Keratinocyte (primary cell): ENCODE measurements around the gene PARD3B. TPM values are rescaled to one million over a fixed set of nuclear protein-coding genes. Genes with fewer than 3 reads are reported as not detected.

Experiments used
- DNase-seq: peaks from one replicate; pipeline ENCODE4 v3.0.0-alpha.2; 2011; ENCODE audit warnings: low read depth, missing footprints, low spot score
- FAIRE-seq: peaks from 2 replicates; lab custom pipeline; 2011; peaks lifted over from hg19 to GRCh38; lab: Jason Lieb, UNC
- H2AFZ ChIP-seq: 2 replicates; pipeline ENCODE4 v1.6.0; 2012; ENCODE audit warnings: low read length, control low read depth, inconsistent platforms; ENCODE audit not compliant: control insufficient read depth
- H3K27ac ChIP-seq: 2 replicates; pipeline ENCODE4 v1.5.1; 2011; ENCODE audit warnings: low read length; ENCODE audit not compliant: control insufficient read depth, insufficient read depth
- H3K27me3 ChIP-seq: 3 replicates; pipeline ENCODE4 v1.6.0; 2011; ENCODE audit warnings: low read length; ENCODE audit not compliant: control insufficient read depth, insufficient read depth; ENCODE audit errors: extremely low read depth
- H3K36me3 ChIP-seq, 2 experiments: 2 replicates in 1 of 2; 3 replicates in 1 of 2; pipeline ENCODE4 v1.5.1; 2011; ENCODE audit warnings: low read length in 2 of 2, mild to moderate bottlenecking in 1 of 2; ENCODE audit not compliant: control insufficient read depth in 2 of 2, insufficient read depth in 2 of 2; ENCODE audit errors: extremely low read depth in 1 of 2
- H3K4me1 ChIP-seq: 3 replicates; pipeline ENCODE4 v1.5.1; 2011; ENCODE audit warnings: low read length; ENCODE audit not compliant: control insufficient read depth, insufficient read depth; ENCODE audit errors: extremely low read depth
- H3K4me2 ChIP-seq: 3 replicates; pipeline ENCODE4 v1.6.0; 2011; ENCODE audit warnings: low read depth, low read length; ENCODE audit not compliant: control insufficient read depth, insufficient read depth; ENCODE audit errors: extremely low read depth
- H3K4me3 ChIP-seq, 3 experiments: fragments of 200-600 bp in 1 of 3; sonication (generic) in 1 of 3; 2 replicates in 2 of 3; 3 replicates in 1 of 3; pipeline ENCODE4 v1.5.1; 2011 to 2016; ENCODE audit warnings: low read length in 3 of 3, mild to moderate bottlenecking in 3 of 3, control low read depth in 2 of 3, inconsistent platforms in 1 of 3, low read depth in 1 of 3, mixed read lengths in 1 of 3, mixed run types in 1 of 3, moderate library complexity in 1 of 3; ENCODE audit not compliant: control insufficient read depth in 2 of 3, insufficient read depth in 2 of 3; ENCODE audit errors: extremely low read depth in 1 of 3
- H3K79me2 ChIP-seq: 2 replicates; pipeline ENCODE4 v1.6.0; 2012; ENCODE audit warnings: low read length; ENCODE audit not compliant: control insufficient read depth, insufficient read depth
- H3K9ac ChIP-seq: 3 replicates; pipeline ENCODE4 v1.6.0; 2011; ENCODE audit warnings: low read length; ENCODE audit not compliant: control insufficient read depth, insufficient read depth; ENCODE audit errors: extremely low read depth
- H3K9me1 ChIP-seq: 3 replicates; pipeline ENCODE4 v1.6.0; 2011; ENCODE audit warnings: low read length; ENCODE audit not compliant: control insufficient read depth, insufficient read depth; ENCODE audit errors: extremely low read depth
- H3K9me3 ChIP-seq: 2 replicates; pipeline ENCODE4 v1.5.1; 2012; ENCODE audit warnings: low read depth, low read length; ENCODE audit not compliant: control insufficient read depth
- H4K20me1 ChIP-seq: 3 replicates; pipeline ENCODE4 v1.6.0; 2011; ENCODE audit warnings: low read length; ENCODE audit not compliant: control insufficient read depth, insufficient read depth; ENCODE audit errors: extremely low read depth
- EZH2 ChIP-seq: IDR thresholded peaks from one replicate; pipeline ENCODE4 v1.6.1; 2012; ENCODE audit warnings: inconsistent platforms, mild to moderate bottlenecking, low read length, moderate library complexity
- dilution Hi-C: fragments of 300-500 bp; cut with MboI; formaldehyde crosslinking; loops from one replicate; pipeline ENCODE4 v1.7.0; 2020; ENCODE audit warnings: low sequenced_read_pairs; ENCODE audit not compliant: extremely low pct_ligation_motif_present
- polyA plus RNA-seq, 5 experiments: library from polyadenylated mRNA; depleted of rRNA in 3 of 5; stranded (reverse) in 3 of 5; stranded (forward) in 1 of 5; unstranded in 1 of 5; fragments of >200 nt; gene quantifications; 1 replicate in 1 of 5; 2 replicates in 3 of 5; 3 replicates in 1 of 5; pipeline versions ENCODE4 v1.2.1 to v1.2.3, GENCODE V29; 2011 to 2012; ENCODE audit warnings: missing spikeins in 2 of 5, low read depth in 1 of 5, low replicate concordance in 1 of 5
- TF ChIP-seq, protein P1 (sequence below), 3 experiments: IDR thresholded peaks in 1 of 3; conservative IDR thresholded peaks in 1 of 3; optimal IDR thresholded peaks in 1 of 3; 2 replicates in 2 of 3; 3 replicates in 1 of 3; pipeline versions ENCODE3 to v1.5.1; 2011; ENCODE audit warnings: low read length in 3 of 3, mild to moderate bottlenecking in 3 of 3, moderate library complexity in 2 of 3, control low read depth in 1 of 3, inconsistent platforms in 1 of 3; ENCODE audit not compliant: insufficient read depth in 2 of 3; ENCODE audit errors: extremely low read depth in 1 of 3

PARD3B gene
- polyA plus RNA-seq, 1 donor (not counting 4 experiments of a cell fraction or from before 2014, with no cell fraction given) = 1.2 TPM

DNA sequence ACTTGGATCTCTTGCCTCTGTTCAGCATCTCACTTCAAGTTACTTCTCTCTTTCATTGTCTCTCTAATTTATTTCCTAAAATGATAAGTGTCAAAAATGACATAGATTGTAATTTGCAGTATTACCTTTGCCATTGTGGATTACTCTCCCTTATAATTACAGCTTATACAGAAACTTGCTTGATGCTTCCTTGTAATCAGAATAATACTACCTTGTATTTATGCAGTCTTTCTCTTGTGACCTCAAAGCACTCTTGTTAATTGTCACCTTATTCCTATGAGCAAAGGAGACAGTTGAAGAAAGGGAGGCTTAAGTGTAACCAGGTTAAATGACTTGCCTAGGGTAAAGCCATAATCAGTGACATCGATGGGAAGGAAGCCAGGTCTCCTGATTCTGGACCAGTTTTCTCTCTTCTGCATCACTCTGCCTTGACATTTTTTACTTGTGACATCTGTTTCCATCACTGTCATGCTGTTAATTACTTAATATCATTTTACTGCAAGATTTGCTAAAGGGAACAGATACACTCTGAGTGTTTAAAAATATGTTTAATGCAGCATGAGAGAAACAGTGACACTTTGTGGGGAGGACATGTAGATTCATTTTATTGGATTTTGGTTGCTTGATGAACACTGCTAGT, 388.6 kb downstream of the PARD3B start:
- Histone ChIP-seq H3K9me3 (no peaks in the 10 kb centered on the region), H4K20me1 (no peaks in the 10 kb centered on the region), H3K27me3 (no peaks in the 10 kb centered on the region), H3K36me3 (no peaks in the 10 kb centered on the region), H3K4me3 (no peak overlapping the region), H3K9me1 (no peaks in the 10 kb centered on the region), H3K9ac (no peak overlapping the region), H3K27ac (no peak overlapping the region), H2AFZ (no peak overlapping the region), H3K4me1 (no peaks in the 10 kb centered on the region), H3K4me2 (no peak overlapping the region), H3K79me2 (no peaks in the 10 kb centered on the region)
- dilution Hi-C loops = no loop called here
- FAIRE-seq (no peak), DNase-seq (no peak)
- no peak for TF ChIP-seq EZH2
- TF ChIP-seq, protein P1, sequence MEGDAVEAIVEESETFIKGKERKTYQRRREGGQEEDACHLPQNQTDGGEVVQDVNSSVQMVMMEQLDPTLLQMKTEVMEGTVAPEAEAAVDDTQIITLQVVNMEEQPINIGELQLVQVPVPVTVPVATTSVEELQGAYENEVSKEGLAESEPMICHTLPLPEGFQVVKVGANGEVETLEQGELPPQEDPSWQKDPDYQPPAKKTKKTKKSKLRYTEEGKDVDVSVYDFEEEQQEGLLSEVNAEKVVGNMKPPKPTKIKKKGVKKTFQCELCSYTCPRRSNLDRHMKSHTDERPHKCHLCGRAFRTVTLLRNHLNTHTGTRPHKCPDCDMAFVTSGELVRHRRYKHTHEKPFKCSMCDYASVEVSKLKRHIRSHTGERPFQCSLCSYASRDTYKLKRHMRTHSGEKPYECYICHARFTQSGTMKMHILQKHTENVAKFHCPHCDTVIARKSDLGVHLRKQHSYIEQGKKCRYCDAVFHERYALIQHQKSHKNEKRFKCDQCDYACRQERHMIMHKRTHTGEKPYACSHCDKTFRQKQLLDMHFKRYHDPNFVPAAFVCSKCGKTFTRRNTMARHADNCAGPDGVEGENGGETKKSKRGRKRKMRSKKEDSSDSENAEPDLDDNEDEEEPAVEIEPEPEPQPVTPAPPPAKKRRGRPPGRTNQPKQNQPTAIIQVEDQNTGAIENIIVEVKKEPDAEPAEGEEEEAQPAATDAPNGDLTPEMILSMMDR (optimal IDR thresholded peaks at IDR 0.05 in 1 of 3, IDR thresholded peaks at IDR 0.05 in 1 of 3, conservative IDR thresholded peaks at IDR 0.05 in 1 of 3; ENCODE audit: extremely low read depth in 1 of 3, insufficient read depth in 2 of 3, low read length in 3 of 3) = no peak

DNA sequence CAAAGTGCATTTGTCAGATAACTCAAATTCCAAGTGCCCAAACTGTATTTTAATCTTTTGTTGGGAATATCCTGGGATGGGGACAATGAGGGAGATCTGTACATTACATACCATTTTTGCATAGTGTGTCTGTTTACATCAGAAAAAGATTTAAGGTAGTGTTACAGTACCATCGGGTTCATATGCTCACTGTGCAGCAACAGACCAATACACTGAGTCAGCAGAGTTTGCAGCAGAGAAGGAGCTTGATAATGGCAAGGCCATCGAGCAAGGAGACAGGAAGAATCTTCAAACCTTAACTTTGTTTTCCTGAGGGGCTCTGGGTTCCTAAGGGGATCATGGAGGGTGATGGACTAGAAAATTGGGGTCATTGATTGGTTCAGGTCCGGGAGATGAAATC, 399.7 kb downstream of the PARD3B start:
- no peak overlapping the region for H2AFZ ChIP-seq
- no peak overlapping the region for H3K9ac ChIP-seq
- H3K36me3 ChIP-seq = no peaks in the 10 kb centered on the region
- no peaks in the 10 kb centered on the region for H3K9me3 ChIP-seq
- H3K27me3 ChIP-seq = no peaks in the 10 kb centered on the region
- no peak overlapping the region for H3K27ac ChIP-seq
- DNase-seq = no peak
- dilution Hi-C loops = no loop called here
- TF ChIP-seq EZH2 = no peak
- TF ChIP-seq, protein P1 (optimal IDR thresholded peaks at IDR 0.05 in 1 of 3, IDR thresholded peaks at IDR 0.05 in 1 of 3, conservative IDR thresholded peaks at IDR 0.05 in 1 of 3; ENCODE audit: extremely low read depth in 1 of 3, insufficient read depth in 2 of 3, low read length in 3 of 3) = no peak
- no peak overlapping the region for H3K4me3 ChIP-seq
- H3K4me1 ChIP-seq = no peaks in the 10 kb centered on the region
- FAIRE-seq = no peak
- no peaks in the 10 kb centered on the region for H3K9me1 ChIP-seq
- no peaks in the 10 kb centered on the region for H4K20me1 ChIP-seq
- H3K4me2 ChIP-seq = no peak overlapping the region
- no peaks in the 10 kb centered on the region for H3K79me2 ChIP-seq
